GM23248 (cell line): Measurements from ENCODE around the gene MPST. TPM values are rescaled to one million over a fixed set of nuclear protein-coding genes. Genes with fewer than 3 reads are reported as not detected.
"Not testable (repeated sequence)": the region's sequence is repeated elsewhere in the genome, so short reads cannot be mapped to it uniquely, and the experiment has no call there.

Experiments
- DNase-seq: peaks from one replicate; pipeline ENCODE4 v3.0.0-alpha.2; 2015
- H2AFZ ChIP-seq: fragments of 200-600 bp; sonication (generic); 2 replicates; pipeline ENCODE4 v1.6.1; 2016; ENCODE audit warnings: antibody characterized with exemption
- H3F3A ChIP-seq: fragments of 200-600 bp; sonication (generic); 2 replicates; pipeline ENCODE4 v1.6.1; 2016; ENCODE audit warnings: mild to moderate bottlenecking, antibody characterized with exemption, mixed run types; ENCODE audit not compliant: insufficient read depth
- H3K27ac ChIP-seq: fragments of 200-600 bp; sonication (generic); 2 replicates; pipeline ENCODE4 v1.5.1; 2016; ENCODE audit warnings: mild to moderate bottlenecking
- H3K27me3 ChIP-seq: fragments of 200-600 bp; sonication (generic); replicated peaks from 2 replicates; pipeline ENCODE4 v1.6.1; 2016; ENCODE audit warnings: mild to moderate bottlenecking; ENCODE audit not compliant: insufficient read depth
- H3K36me3 ChIP-seq: fragments of 200-600 bp; sonication (generic); 2 replicates; pipeline ENCODE4 v1.6.1; 2016; ENCODE audit warnings: low read depth, mild to moderate bottlenecking
- H3K4me1 ChIP-seq: fragments of 200-600 bp; sonication (generic); 2 replicates; pipeline ENCODE4 v1.6.1; 2016; ENCODE audit warnings: mild to moderate bottlenecking; ENCODE audit not compliant: insufficient read depth
- H3K4me2 ChIP-seq: fragments of 200-600 bp; sonication (generic); one replicate; pipeline ENCODE4 v1.6.1; 2016; ENCODE audit warnings: mild to moderate bottlenecking; ENCODE audit not compliant: unreplicated experiment
- H3K4me3 ChIP-seq: fragments of 200-600 bp; sonication (generic); 2 replicates; pipeline ENCODE4 v1.5.1; 2016; ENCODE audit warnings: mild to moderate bottlenecking
- H3K79me2 ChIP-seq: fragments of 200-600 bp; sonication (generic); 2 replicates; pipeline ENCODE4 v1.6.1; 2016; ENCODE audit warnings: mild to moderate bottlenecking; ENCODE audit not compliant: insufficient read depth
- H3K9ac ChIP-seq: fragments of 200-600 bp; sonication (generic); 2 replicates; pipeline ENCODE4 v1.6.1; 2016; ENCODE audit warnings: mild to moderate bottlenecking
- H3K9me2 ChIP-seq: fragments of 200-600 bp; sonication (generic); 2 replicates; pipeline ENCODE4 v1.6.1; 2016; ENCODE audit warnings: mixed run types, mild to moderate bottlenecking, moderate library complexity; ENCODE audit not compliant: insufficient read depth
- H3K9me3 ChIP-seq: fragments of 200-600 bp; sonication (generic); one replicate; pipeline ENCODE4 v1.6.1; 2017; ENCODE audit warnings: low read depth
- H4K20me1 ChIP-seq: fragments of 200-600 bp; sonication (generic); 2 replicates; pipeline ENCODE4 v1.6.0; 2016; ENCODE audit not compliant: insufficient read depth
- EZH2 ChIP-seq: fragments of 200-600 bp; sonication (generic); IDR thresholded peaks from 2 replicates; pipeline ENCODE4 v1.6.1; 2018; ENCODE audit warnings: antibody characterized with exemption, mild to moderate bottlenecking; ENCODE audit not compliant: insufficient read depth, poor library complexity, severe bottlenecking
- EZH2phosphoT487 ChIP-seq: fragments of 200-600 bp; sonication (generic); IDR thresholded peaks from 2 replicates; pipeline ENCODE4 v1.6.1; 2018; ENCODE audit warnings: antibody characterized with exemption, moderate library complexity, mild to moderate bottlenecking, low read depth; ENCODE audit not compliant: insufficient read depth
- WGBS, 2 experiments: methylation state at CpG; one replicate each; pipeline ENCODE4 v1.1.6; 2015 to 2017; ENCODE audit warnings: low lambda C conversion rate in 2 of 2, low coverage in 1 of 2; ENCODE audit errors: missing lambda C conversion rate in 2 of 2; 5-methylcytosine and 5-hydroxymethylcytosine counted together
- in situ Hi-C: fragments of 300-500 bp; cut with MboI; formaldehyde crosslinking; loops from 2 replicates; pipeline ENCODE4 v1.15.0; 2020
- polyA plus RNA-seq: library from polyadenylated mRNA; unstranded; fragments of >200 nt; fragmentation: Nextera tagmentation; extraction: Ambion mirVana; gene quantifications from 2 replicates; pipeline ENCODE4 v1.2.1, GENCODE V29; 2016
- total RNA-seq: library from RNA; depleted of rRNA; stranded (reverse); fragments of >200 nt; shearing (Covaris generic); gene quantifications from 2 replicates; pipeline ENCODE4 v1.2.3, GENCODE V29; 2014

Gene MPST
- total and polyA plus RNA-seq, 2 experiments from 2014 or later = 48.5 to 72.0 TPM

- Histone ChIP-seq H4K20me1 (no peaks in the 10 kb centered on the region), H3K36me3 (no peaks in the 10 kb centered on the region), H3K4me2 (no peak overlapping the region), H2AFZ (no peak overlapping the region), H3K4me3 (no peak overlapping the region), H3K79me2 (no peaks in the 10 kb centered on the region), H3K4me1 (no peaks in the 10 kb centered on the region), H3F3A (no peaks in the 10 kb centered on the region), H3K9me2 (no peaks in the 10 kb centered on the region), H3K9me3 (no peaks in the 10 kb centered on the region), H3K27ac (no peak overlapping the region), H3K9ac (no peak overlapping the region), H3K27me3 (peaks cover 23% of the 10 kb centered on the region)
- in situ Hi-C loops = no loop called here
- TF ChIP-seq EZH2 = no peak
- no peak for TF ChIP-seq EZH2phosphoT487
- no peak for DNase-seq
- 59 to 70% methylated on average over 7 to 8 of the region's 8 CpGs for WGBS, 2 experiments
These were observed 50.8 kb downstream of the MPST start for GRCh38 chr22:37070334-37070733.

- H2AFZ ChIP-seq = no peak overlapping the region
- no peaks in the 10 kb centered on the region for H3K79me2 ChIP-seq
- no peak overlapping the region for H3K4me3 ChIP-seq
- peaks cover 27% of the 10 kb centered on the region for H3K27me3 ChIP-seq
- DNase-seq = no peak
- H3F3A ChIP-seq = no peaks in the 10 kb centered on the region
- no peaks in the 10 kb centered on the region for H3K36me3 ChIP-seq
- H3K27ac ChIP-seq = no peak overlapping the region
- no peak overlapping the region for H3K4me2 ChIP-seq
- no peaks in the 10 kb centered on the region for H4K20me1 ChIP-seq
- in situ Hi-C loops = no loop called here
- no peak for TF ChIP-seq EZH2
- no peak for TF ChIP-seq EZH2phosphoT487
- H3K9me3 ChIP-seq = no peaks in the 10 kb centered on the region
- H3K9me2 ChIP-seq = no peaks in the 10 kb centered on the region
- 47 to 49% methylated on average over 9 of the region's 9 CpGs for whole genome bisulfite sequencing, 2 experiments
- H3K4me1 ChIP-seq = no peaks in the 10 kb centered on the region
- H3K9ac ChIP-seq = no peak overlapping the region
These were observed 51.2 kb downstream of the MPST start for GRCh38 chr22:37070744-37071143.

- H3K9ac ChIP-seq, H3F3A ChIP-seq, H4K20me1 ChIP-seq, H2AFZ ChIP-seq, H3K9me3 ChIP-seq, H3K4me3 ChIP-seq, in situ Hi-C loops, H3K4me1 ChIP-seq, H3K27ac ChIP-seq, H3K4me2 ChIP-seq, H3K9me2 ChIP-seq, H3K36me3 ChIP-seq, H3K79me2 ChIP-seq, DNase-seq: not testable (repeated sequence)
- peaks cover 31% of the 10 kb centered on the region for H3K27me3 ChIP-seq
- 78 to 91% methylated on average over 3 to 5 of the region's 5 CpGs for WGBS, 2 experiments
These were observed 52.5 kb downstream of the MPST start for GRCh38 chr22:37071850-37072592.

GRCh38 chr22:37072673-37073072, 53.1 kb downstream of the MPST start:
- Histone ChIP-seq H2AFZ (no peak overlapping the region), H4K20me1 (no peaks in the 10 kb centered on the region), H3K9me3 (no peaks in the 10 kb centered on the region), H3K4me1 (no peaks in the 10 kb centered on the region), H3K27ac (no peak overlapping the region), H3K9me2 (no peaks in the 10 kb centered on the region), H3K27me3 (peaks cover 32% of the 10 kb centered on the region), H3F3A (no peaks in the 10 kb centered on the region), H3K4me3 (no peak overlapping the region), H3K36me3 (no peaks in the 10 kb centered on the region), H3K9ac (no peak overlapping the region), H3K4me2 (no peak overlapping the region), H3K79me2 (no peaks in the 10 kb centered on the region)
- TF ChIP-seq EZH2phosphoT487 (no peak), EZH2 (no peak)
- DNase-seq = no peak
- in situ Hi-C loops = no loop called here
- WGBS, 2 experiments = 79 to 87% methylated on average over 5 to 8 of the region's 8 CpGs

GRCh38 chr22:37074537-37074936, 55.0 kb downstream of the MPST start:
- H3K4me2 ChIP-seq = no peak overlapping the region
- H3K4me3 ChIP-seq = no peak overlapping the region
- 70 to 77% methylated on average over 16 of the region's 16 CpGs for WGBS, 2 experiments
- no peaks in the 10 kb centered on the region for H3K36me3 ChIP-seq
- no peak for TF ChIP-seq EZH2phosphoT487
- TF ChIP-seq EZH2 = no peak
- H3K4me1 ChIP-seq = no peaks in the 10 kb centered on the region
- H3K79me2 ChIP-seq = no peaks in the 10 kb centered on the region
- in situ Hi-C loops = no loop called here
- H2AFZ ChIP-seq = no peak overlapping the region
- no peaks in the 10 kb centered on the region for H3F3A ChIP-seq
- DNase-seq = no peak
- no peaks in the 10 kb centered on the region for H3K9me3 ChIP-seq
- peaks cover 21% of the 10 kb centered on the region for H3K27me3 ChIP-seq
- H3K9me2 ChIP-seq = no peaks in the 10 kb centered on the region
- H3K9ac ChIP-seq = no peak overlapping the region
- H4K20me1 ChIP-seq = no peaks in the 10 kb centered on the region
- no peak overlapping the region for H3K27ac ChIP-seq
